NB4 (cell line): Measurements from ENCODE around the gene CRYBA4.

Experiments used
- CTCF ChIP-seq: IDR thresholded peaks from one replicate; pipeline ENCODE4 v1.5.1; 2012; ENCODE audit warnings: low read depth, low read length
- POLR2A ChIP-seq: IDR thresholded peaks from 2 replicates; pipeline ENCODE4 v1.6.1; 2011; ENCODE audit warnings: mild to moderate bottlenecking; ENCODE audit not compliant: insufficient read length; ENCODE audit errors: extremely low read depth

GRCh38 chr22:26617271-26618199, 4.2 kb upstream of the CRYBA4 start, which contains the start of gene CRYBB1:
- TF ChIP-seq CTCF (no peak), POLR2A (no peak)
